Stimulated activated CD8-positive, alpha-beta memory T cell treated with anti-CD3 and anti-CD28 coated beads, Interleukin-4, amount 100 ng/mL, for 4 hours (primary cell): ENCODE measurements around the gene BHMT2.

Experiments used
- DNase-seq, 2 donors: peaks; one replicate each; pipeline ENCODE4 v3.0.0-alpha.2; 2020; ENCODE audit warnings: low read depth in 2 of 2, low spot score in 1 of 2

Gene BHMT2, protein sequence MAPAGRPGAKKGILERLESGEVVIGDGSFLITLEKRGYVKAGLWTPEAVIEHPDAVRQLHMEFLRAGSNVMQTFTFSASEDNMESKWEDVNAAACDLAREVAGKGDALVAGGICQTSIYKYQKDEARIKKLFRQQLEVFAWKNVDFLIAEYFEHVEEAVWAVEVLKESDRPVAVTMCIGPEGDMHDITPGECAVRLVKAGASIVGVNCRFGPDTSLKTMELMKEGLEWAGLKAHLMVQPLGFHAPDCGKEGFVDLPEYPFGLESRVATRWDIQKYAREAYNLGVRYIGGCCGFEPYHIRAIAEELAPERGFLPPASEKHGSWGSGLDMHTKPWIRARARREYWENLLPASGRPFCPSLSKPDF

DNA sequence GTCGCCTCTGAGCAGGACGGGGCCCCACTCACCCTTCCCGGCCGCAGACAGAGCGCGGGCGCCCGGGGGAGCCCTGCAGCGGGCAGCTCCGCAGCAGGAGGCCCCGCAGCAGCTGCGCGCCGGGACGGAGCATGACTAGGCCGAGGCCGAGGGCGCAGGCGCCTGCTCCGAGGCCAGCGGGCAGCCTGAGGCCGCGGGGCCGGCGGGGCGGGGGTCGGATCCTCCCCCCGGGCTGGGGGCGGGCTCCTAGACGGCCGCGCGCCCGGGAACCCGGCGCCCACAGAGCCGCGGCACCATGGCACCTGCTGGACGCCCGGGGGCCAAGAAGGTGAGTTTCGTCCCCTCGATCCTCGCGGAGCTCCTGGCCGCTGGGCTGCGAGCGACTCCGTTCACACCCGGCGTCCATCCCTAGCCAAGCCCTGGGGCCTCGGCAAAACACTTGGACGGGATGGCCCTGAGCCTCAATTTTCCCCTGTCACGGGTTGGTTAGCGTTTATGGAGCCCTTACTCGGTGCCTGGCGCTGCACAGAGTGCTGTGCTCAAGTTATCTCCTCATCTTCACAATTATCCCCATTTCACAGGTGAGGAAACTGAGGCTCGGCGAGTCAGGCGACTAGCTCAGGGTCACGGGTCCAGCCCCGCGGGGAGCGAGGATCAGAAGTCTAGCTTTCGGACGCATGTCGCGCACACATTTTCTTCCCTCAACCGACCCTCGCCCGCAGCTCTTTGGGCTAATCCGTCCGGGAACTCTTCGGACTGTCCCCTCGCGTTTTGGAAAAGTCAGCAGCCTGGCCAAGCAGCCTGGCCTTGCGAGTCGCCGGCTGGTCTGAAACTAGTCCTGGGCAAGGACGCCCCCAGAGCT, at the start of gene BHMT2, which contains the start of gene DMGDH:
TSS of gene BHMT2 (plus strand) at position 280 of the 862 bp plus-strand sequence. CDS start at position 296, 16 bp downstream.
TSS of gene DMGDH (minus strand) at position 187 of the 862 bp plus-strand sequence. CDS start at position 133, 54 bp downstream.
- DNase-seq = no peak

DNA sequence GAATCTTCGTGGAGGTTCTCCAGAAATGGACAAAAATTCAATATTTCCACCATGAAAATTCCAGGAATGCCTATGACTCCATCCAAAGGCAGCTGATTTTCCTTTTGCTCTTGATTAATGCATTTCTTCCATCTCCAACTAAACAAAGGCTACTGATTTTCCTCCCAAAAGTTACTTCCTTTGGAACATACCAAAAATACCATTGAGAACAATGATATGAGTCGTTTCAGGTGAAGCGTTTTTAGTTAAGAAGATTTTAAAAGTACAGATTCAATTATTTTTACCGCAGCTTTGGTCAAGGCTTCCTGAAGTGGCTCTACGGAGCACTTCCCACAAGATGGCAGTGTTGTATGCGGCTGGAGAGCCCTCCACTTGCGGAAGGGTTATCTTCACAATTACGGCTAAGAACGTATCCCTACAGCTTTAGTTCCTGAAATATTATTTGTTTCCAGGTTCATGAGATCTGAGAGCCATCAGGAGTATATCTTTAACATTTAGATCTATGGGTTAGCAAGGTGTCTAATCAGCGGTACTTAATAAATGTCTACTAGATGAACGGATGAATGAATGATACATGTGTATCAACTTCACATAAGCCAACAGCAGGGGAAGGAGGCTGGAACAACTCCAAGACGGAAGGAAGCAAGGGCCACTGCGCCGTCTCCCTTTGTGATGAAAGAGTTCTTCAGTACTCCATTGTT, 48.6 kb upstream of the BHMT2 start:
- no peak for DNase-seq

DNA sequence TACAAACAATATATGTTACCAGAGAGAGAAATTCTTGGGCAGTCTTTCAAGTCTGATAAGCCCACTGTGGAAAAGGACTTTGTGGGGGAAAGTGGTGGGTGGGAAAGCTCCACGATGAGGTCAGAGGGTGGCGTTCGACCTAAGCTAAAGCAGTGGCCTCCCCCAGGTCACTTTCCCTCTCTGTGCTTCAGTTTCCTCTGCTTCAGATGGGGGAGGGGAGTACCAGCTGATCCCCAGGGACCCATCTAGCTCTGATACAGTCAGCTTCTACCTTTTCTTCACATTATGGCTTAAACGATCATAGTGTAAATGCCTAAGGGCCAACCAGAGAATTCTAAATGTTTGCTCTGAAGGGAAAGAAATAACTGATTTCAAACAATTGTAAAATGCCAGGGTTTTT, 47.8 kb upstream of the BHMT2 start:
- DNase-seq = no peak

DNA sequence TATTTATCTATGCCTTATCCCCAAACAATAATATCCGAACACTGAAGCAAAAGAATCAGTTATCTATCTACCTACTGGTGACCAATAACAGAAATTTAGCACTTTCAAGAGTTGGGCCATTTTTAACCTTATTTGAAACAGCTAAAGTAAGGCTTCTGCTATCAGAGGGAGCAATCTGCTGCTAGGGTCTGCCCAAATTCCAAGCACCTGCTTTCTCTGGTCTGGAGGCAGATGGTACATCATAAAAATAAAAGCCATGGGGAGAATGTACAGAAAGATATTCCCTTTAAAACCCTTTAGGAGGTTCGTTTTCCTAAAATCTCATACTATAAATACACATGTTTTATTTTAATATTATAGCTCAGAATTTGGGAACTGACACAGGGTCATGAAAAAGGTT, 46.8 kb upstream of the BHMT2 start:
- no peak for DNase-seq

DNA sequence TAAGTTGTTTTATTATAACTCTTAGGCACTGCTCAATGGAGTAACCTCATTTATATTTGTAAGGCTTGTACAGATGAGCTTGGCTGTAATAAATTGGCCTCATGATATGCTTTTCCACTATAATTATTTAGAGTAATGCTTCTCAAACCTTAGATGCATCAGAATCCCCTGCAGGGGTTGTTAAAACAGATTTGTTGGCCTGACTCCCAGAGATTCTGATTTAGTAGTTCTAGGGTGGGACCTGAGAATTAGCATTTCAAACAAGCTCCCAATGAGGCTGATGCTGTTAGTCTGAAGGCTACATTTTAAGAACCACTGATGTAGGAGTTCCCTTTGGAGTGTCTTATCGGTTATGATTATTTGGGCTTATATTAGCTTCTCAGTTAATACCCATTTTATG, 46.2 kb upstream of the BHMT2 start:
- DNase-seq = no peak

DNA sequence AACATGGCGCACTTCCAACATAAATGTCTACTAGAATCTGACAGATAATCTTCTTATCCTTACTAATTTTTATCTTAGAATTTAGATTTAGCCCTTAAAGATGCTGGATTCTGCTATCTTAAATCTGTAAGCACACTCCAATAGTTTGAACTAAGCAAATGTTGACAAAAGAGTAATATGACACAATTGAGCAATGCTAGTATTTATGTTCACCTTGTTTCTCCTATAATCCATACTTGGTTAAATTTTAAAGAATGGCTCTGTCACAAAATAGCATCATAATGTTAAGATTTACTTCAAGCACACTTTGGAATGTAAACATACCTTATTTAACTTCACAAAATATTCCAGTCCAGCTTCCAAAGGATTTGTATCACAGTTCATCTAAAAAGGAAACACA, 45.6 kb upstream of the BHMT2 start:
- no peak for DNase-seq

DNA sequence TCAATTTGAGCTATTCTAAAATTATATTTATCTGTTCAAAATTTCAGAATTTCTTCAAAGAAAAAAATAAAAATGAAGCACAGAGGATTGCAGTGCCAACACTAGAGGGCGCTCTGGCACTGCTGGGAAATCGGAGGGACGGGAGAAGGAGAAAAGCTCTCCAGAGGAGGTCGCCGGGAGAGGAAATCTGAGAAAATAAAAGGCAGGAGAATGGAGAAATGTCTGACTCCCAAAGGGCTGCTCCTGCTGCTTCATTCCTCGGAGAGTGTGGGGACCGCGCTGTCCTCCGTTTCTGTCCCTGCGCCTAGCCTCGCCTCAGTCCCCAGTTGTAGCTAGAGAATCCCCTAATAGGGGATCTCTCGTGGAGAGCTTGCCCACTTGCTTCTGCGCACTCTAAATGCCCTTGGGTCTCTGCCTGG, 44.5 kb upstream of the BHMT2 start:
- peak in 1 of 2 donors; percentile 10 for DNase-seq

DNA sequence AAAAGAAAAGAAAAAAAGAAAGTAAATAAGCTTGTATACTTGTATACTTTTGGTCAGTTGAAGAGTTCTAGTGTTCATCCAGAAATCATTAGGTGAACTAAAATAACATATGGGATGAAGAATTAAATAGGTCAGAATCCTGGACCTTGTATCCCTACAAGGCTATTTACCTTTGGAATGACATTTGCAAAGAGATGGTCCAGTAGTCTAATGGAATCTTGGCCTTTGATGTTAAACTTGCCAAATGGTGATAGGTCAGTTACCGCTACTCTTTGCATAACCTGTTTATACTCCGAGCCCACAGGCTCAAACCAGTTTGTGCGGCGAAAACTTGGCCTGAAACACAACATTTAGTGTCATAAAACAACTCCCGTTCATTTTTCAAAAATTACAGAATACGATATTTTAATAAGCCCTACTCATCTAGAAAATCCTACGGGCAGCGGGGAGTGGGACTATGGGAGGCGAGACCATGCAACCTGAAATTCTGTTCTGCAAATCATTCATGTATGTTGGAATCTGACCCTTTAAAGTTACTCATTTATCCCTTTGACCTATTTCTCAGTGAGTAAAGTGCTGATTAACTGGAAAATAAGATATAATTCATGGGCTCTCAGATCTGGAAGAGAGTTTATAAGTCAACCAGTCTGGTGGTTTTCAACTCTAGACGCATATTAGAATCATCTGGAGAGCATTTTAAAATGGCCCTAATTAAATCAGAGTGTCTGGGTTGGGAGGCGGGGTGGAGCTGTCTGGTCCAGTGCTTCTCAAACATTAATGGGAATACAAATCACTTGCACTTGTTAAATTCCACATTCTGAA, 38.7 kb upstream of the BHMT2 start:
- DNase-seq = no peak

DNA sequence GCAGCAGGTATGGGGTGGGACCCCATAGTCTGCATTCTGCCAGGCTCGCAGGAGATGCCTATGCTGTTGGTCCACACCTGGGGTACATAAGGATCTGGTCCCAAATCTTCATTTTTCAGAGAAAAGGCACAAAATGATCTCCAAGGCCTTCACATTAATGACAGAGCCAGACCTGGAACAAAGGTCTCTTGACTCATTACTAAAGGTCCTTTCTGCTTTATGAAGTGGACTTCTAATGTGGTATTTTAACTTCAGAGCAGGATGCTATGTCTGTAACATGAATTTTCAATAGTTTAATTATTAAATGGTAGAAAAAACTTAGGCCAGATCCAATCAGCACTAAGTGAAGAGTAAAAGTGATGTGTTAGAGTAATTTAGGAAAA, 38.1 kb upstream of the BHMT2 start:
- no peak for DNase-seq

DNA sequence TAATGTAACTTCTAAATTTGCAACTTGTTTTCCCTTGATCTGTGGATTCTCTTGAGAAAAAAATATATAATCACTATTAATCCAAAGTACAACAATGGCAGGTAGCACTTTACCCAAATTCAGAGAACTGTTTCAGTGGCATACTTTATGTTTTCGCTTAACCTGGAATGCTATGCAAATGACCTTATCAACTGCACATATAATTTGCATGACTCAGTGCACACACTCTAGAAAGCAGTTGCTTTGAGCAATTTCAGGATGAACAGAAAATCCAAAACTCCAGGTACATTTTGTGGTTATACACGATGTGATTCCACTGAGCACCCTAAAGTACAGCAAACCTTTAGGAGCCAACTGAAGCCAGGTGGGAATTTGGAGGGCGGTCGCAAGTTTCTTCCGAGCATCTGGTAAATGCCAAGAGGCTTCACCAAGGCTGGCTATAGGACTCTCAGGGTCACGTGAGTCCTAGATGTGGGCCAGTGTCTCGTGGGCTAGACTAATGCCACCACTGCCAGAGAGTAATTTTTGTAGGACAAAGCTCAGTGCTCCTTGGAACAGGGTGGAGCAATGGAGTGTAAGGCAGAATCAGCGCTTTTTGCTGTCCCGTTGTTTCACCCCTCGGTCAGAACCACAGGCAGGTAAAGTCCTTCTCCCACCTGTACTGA, 37.4 kb upstream of the BHMT2 start:
- DNase-seq = no peak

DNA sequence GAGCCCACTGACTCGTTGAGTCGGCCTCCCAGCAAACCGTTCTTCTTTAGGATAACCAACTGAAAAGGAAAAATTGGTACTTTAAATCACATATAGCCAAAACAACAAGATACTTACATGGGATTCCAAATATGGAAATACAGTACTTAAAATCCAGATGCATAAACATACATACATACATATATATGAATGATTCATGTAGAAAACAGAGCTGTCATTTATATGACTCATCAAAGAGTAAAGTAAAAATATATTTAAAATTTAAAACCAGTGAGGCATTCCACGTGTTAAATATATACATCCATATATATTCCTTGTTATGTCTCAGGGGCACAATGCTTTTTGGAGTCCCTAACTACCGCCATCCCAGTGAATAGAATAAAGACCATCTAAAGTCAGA, 36.8 kb upstream of the BHMT2 start:
- no peak for DNase-seq

DNA sequence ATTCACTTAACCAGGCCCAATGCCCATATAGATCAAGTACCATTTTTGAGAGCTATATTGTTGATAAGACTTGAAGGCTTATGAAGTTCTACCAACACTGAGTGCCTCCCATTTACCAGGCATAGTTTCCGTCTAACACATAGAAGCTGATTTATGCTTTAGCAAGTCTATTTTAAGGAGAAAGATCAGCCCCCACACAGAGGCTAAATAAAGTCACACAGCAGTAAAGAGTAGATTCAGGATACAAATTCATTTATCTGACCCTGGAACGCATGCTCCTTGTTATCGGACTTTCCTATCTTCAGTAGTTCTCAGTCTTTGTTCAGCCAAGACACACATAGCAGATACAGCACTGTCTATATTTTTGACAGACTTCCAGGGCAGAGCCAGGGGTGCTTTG, 34.3 kb upstream of the BHMT2 start:
- DNase-seq = no peak

DNA sequence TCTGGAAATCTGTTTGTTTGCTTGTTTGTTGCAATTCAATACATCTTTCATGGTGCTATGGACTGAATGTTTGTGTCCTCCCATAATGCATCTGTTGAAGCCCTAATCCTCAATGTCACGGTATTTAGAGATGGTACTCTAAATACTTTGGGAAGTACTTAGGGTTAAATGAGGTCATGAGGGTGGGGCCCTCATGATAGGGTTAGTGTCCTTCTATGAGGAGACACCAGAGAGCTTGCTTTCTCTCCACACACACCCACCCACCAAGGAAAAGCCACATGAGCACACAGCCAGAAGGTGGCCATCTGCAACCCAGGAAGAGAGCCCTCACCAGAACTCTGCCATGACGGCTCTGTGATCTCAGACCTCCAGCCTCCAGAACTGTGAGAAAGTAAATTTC, 32.8 kb upstream of the BHMT2 start:
- DNase-seq = no peak

DNA sequence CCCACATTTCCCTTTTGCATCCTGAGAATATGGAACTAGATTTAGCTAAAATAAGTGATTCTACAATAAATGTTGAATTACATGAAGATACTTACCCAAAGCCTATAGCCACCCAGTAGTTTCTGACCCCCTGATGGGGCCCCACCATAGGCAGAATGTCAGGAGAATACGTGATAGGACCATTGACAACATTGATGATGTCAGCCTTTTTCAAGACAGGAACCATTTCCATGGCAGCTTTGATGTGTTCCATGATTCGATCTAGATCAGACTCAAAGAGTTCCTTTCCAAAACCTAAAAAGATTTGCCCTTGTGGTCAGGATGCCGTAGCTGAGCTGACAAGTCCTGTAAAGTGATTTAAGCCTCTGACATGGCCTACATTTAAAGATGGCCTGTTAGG, 27.4 kb upstream of the BHMT2 start:
- DNase-seq = no peak

DNA sequence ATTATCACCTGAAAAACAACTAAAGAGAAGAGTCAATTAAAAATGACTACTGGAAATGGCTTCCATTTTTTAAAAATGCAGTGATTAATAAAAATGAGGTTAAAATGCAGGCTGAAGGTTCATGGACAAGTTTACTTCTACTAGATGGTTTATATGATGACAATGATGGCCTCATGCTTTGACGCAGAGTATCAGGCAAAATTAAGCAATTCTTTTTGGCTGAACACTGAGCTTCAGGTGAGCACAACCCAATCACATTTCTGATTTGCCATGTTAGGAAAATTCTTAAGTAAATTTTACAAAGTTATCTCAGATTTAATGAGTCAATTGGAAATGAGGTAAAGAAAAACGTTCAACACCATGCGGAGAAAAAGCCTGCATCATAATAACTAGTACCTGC, 22.4 kb upstream of the BHMT2 start:
- no peak for DNase-seq

DNA sequence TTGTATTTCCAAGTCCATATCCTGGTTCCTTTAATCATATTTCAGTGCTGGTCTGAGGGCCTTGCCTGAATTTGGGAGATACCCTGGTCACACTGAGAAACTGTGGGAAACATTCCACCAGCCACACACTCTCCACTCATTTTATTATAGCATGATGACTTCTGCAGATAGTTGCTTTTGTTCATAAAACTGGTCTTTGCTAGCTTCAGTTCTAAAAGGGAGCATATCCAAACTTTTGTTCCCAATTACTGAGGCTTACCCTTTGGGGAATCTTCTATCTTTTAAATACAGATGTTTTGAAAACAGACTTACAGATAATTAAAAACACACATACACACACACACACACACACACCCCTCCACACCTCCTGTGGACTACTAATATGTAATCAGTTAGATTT, 21.1 kb upstream of the BHMT2 start:
- DNase-seq = no peak

DNA sequence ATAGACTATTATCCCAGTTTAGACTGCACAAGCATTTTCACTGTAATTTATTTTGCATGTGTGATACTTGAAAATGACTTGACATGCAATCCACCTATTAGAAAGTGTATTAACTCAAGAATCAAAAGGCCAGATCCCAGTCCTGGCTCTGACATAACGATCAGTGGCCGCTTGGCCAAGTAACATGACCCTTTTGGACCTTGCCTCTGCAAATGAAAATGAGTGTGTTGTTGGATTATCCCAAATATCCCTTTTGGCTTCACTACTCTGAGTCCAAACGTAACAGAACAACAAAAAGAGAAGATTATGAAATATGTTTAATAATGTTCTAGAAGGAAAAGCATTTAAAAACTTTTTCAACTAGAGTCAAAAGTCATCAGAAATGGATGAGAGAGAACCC, 19.1 kb upstream of the BHMT2 start:
- DNase-seq = no peak

DNA sequence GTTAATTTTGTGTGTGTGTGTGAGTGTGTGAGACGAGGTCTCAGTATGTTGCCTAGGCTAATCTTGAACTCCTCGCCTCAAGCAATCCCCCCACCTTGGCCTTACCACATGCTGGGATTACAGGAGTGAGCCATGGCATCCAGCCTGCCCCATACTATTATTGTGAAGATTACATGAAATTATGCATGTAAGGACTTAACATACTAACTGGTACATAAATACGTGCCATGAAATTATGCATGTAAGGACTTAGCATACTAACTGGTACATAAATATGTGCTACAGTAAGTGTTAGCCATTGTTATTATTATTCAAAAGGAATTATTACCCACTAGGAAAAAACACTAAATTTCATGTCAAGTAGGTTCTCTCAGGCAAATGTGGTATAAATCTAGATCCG, 16.2 kb upstream of the BHMT2 start:
- DNase-seq = no peak

DNA sequence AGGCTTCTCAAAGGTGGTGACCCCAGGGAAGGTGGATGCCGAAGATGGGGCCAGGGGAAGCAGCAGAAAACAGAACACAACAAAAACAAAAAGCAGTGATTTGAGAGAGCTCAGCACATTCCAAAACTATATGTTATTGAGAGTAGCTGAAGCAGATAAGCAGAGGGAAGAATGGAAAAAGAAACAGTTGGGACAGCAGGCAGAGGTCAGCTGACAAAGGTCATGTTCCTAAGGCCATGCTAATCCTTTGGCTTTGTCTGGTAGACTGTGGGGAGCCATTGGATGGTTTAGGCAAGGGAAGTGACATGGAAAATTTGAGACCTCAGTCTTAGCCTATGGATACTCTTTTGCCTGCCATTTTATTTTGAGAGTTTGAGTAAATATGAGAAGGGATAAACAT, 14.6 kb upstream of the BHMT2 start:
- no peak for DNase-seq

DNA sequence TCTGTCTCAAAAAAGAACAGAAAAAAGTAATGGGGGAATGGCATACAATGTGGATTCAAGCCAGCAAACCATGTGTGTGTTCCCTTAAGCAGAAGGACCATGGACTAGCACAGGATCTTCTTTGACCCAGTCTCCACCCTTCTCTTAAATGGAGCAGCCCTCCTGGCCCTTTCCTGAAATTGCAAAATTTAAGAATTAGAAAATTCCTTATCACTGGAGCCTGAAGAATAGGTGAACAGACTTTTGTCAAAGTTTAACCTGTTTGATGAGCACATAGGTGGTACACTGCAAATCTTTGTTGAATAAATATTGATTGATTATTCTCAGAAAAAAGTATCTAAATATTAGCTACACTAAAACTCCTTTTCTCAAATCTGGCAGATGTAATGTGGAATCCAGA, 12.7 kb upstream of the BHMT2 start:
- no peak for DNase-seq
